ENCODE results near the gene ADGRA1. TPM values are rescaled to one million over a fixed set of nuclear protein-coding genes. Genes with fewer than 3 reads are reported as not detected.

The ADGRA1 gene
- total and polyA plus RNA-seq, 2 of the 8 experiments (the other 6 are each of a cell fraction or from before 2014, with no cell fraction given): 0.17 to 0.21 TPM

- H3K4me1 ChIP-seq (replicated peaks in 1 of 4; ENCODE audit: control insufficient read depth in 3 of 4, insufficient read depth in 4 of 4, low read length in 3 of 4): peaks cover 5 to 23% (median 17%) of the 10 kb centered on the region in 4 experiments
- H3K18ac ChIP-seq (ENCODE audit: extremely low read depth, low read length): no peak overlapping the region; the same call in 1 of the 2 replicates
- no peaks in the 10 kb centered on the region for H4K20me1 ChIP-seq (replicated peaks in 1 of 2; ENCODE audit: control insufficient read depth in 1 of 2, insufficient read depth in 2 of 2, low read length in 2 of 2)
- H2BK15ac ChIP-seq (ENCODE audit: low read length): 0 out of 2 replicates have a peak overlapping the region, but pooled peaks have one; percentile 46
- DNase-seq (ENCODE audit: low read depth in 1 of 2, low spot score in 2 of 2) (no peak), FAIRE-seq (no peak)
- no peak overlapping the region for H2BK120ac ChIP-seq (replicated peaks; ENCODE audit: low read depth, low read length)
- no peak overlapping the region for H3K56ac ChIP-seq (replicated peaks; ENCODE audit: insufficient read length, low read depth, low read length)
- no peak overlapping the region for H2AK5ac ChIP-seq (ENCODE audit: low read depth, low read length)
- H3K14ac ChIP-seq (ENCODE audit: insufficient read length): no peak overlapping the region
- WGBS, 2 experiments (ENCODE audit: extremely low coverage in 1 of 2, insufficient coverage in 1 of 2, insufficient read length in 1 of 2, insufficient replicate concordance in 2 of 2, low coverage in 1 of 2, low lambda C conversion rate in 2 of 2, missing lambda C conversion rate in 1 of 2): 92% methylated on average over 37 of the region's 40 CpGs; no CpG with 5 or more reads in 1 of the 2 experiments
- no peak overlapping the region for H2AFZ ChIP-seq (ENCODE audit: low read length)
- no peaks in the 10 kb centered on the region for H3K79me1 ChIP-seq (ENCODE audit: low read depth, low read length)
- H3K9ac ChIP-seq (replicated peaks in 1 of 4; ENCODE audit: extremely low read depth in 1 of 4, low read depth in 3 of 4, low read length in 3 of 4): no peak overlapping the region
- H3K4ac ChIP-seq (replicated peaks; ENCODE audit: insufficient read length, low read depth, low read length): peak overlapping the region; percentile 45
- no peaks in the 10 kb centered on the region for H3K27me3 ChIP-seq (replicated peaks in 1 of 4; ENCODE audit: control insufficient read depth in 3 of 4, extremely low read depth in 1 of 4, insufficient read depth in 3 of 4, low read length in 3 of 4)
- H4K91ac ChIP-seq (replicated peaks; ENCODE audit: insufficient read length, low read length): peak overlapping the region; percentile 19
- no peaks in the 10 kb centered on the region for H3K79me2 ChIP-seq (ENCODE audit: control insufficient read depth in 1 of 2, insufficient read depth in 2 of 2, low read length in 2 of 2)
- H3K9me3 ChIP-seq (ENCODE audit: insufficient read depth in 2 of 2, low read depth in 1 of 2, low read length in 1 of 2): peaks cover 12 to 13% of the 10 kb centered on the region in 2 experiments
- no peak overlapping the region for H4K5ac ChIP-seq (ENCODE audit: insufficient read length, low read depth, low read length)
- H3K27ac ChIP-seq (ENCODE audit: low read depth, low read length): no peak overlapping the region
- ChIA-PET CTCF (ENCODE audit: partially characterized antibody) (interaction anchor here (1.0 to 1.6 kb wide), 5 partner anchors 8 to 56 kb away, joined by 3 read pairs; no protein-coding TSS in a partner anchor), POLR2A (ENCODE audit: partially characterized antibody) (no interaction called here)
- no peak overlapping the region for H2BK5ac ChIP-seq (ENCODE audit: low read depth, low read length)
- H3K23me2 ChIP-seq (ENCODE audit: low read depth, low read length): no peaks in the 10 kb centered on the region; the same call in 1 of the 2 replicates
- no peaks in the 10 kb centered on the region for H3K36me3 ChIP-seq (ENCODE audit: control insufficient read depth in 2 of 4, insufficient read depth in 4 of 4, low read length in 3 of 4)
- H4K8ac ChIP-seq (ENCODE audit: extremely low read depth, insufficient read depth, low read length): no peak overlapping the region
- no peak overlapping the region for H3K4me2 ChIP-seq (ENCODE audit: insufficient read depth in 1 of 2, low read depth in 2 of 2, low read length in 2 of 2)
- no peak overlapping the region for H3K23ac ChIP-seq (ENCODE audit: insufficient read length)
- H2BK12ac ChIP-seq (ENCODE audit: low read depth, low read length): no peak overlapping the region
- H3K4me3 ChIP-seq (ENCODE audit: extremely low read depth in 1 of 4, insufficient read depth in 2 of 4, low read depth in 3 of 4, low read length in 4 of 4): no peak overlapping the region
- H2BK20ac ChIP-seq (ENCODE audit: low read length): no peak overlapping the region
- TF ChIP-seq CTCF (IDR thresholded peaks at IDR 0.05; ENCODE audit: control extremely low read depth in 1 of 3, insufficient read depth in 1 of 3, low read depth in 1 of 3, low read length in 3 of 3): no peak
- no peak for TF ChIP-seq ATF3 (IDR thresholded peaks at IDR 0.05; ENCODE audit: insufficient read depth, low read depth, low read length)
- no peak for TF ChIP-seq CHD2 (IDR thresholded peaks at IDR 0.05; ENCODE audit: low read length)
Measured at GRCh38 chr10:133104068-133104962, 16.6 kb downstream of the ADGRA1 start.
